ENCODE results near the gene CROCC.

The CROCC gene

GRCh38 chr1:16988210-16988609, 66.5 kb downstream of the CROCC start:
- DNase-seq = no peak

- DNase-seq = no peak
Observed at GRCh38 chr1:16989676-16990391, 68.1 kb downstream of the CROCC start.

DNA sequence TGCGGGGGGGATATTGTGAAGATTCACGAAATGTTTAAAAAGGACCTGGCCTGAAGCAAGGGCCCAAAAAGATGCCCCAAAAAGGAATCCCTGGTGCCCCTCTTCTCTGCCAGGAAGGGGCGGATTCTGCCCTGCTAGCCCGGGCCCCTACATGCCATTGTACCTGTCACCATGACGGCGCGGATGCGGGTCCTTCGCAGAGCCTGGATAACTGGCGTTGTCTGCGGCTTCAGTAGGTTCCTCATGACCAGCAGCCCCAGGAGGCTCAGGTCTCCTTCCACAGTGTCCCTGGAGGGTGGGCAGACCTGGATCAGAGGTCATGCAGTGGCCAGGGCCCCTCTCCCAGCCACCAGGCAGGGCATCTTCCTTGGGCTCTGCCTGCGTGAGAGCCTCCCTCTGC, 69.8 kb downstream of the CROCC start:
- no peak for DNase-seq

DNA sequence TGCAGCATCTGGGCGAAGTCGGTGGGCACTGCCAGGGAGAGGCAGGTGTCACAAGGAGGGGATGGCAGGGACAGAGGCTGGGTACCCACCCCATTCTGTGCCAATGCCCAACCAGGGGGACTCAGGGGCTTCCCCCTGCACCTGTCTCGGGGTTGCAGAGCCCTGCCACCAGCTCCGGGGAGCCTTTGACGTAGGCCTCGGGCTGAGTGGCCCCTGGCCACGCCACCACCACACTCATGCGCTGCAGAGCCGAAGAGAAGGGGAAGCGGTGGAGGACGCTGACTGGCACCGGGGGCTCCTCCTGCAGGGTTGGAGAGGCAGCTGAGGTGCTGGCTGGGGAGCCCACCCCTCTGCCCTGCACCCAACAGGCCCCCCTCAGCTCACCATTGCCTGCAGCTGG, 70.4 kb downstream of the CROCC start:
- no peak for DNase-seq

DNA sequence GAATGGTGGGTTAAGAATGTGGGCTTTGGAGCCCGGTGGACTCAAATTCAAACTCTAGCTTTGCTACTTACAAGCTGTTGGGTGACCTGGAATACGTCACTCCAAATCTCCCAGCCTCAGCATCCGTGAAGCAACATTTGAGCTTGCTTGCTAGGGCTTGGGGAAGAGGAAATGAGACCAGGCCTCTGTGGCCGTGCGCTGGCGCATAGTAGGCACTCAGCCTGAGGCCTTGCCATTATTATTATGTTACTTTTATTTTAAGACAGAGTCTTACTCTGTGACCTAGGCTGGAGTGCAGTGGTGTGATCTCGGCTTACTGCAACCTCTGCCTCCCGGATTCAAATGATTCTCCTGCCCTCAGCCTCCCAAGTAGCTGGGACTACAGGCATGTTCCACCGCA, 70.9 kb downstream of the CROCC start:
- DNase-seq = no peak

DNA sequence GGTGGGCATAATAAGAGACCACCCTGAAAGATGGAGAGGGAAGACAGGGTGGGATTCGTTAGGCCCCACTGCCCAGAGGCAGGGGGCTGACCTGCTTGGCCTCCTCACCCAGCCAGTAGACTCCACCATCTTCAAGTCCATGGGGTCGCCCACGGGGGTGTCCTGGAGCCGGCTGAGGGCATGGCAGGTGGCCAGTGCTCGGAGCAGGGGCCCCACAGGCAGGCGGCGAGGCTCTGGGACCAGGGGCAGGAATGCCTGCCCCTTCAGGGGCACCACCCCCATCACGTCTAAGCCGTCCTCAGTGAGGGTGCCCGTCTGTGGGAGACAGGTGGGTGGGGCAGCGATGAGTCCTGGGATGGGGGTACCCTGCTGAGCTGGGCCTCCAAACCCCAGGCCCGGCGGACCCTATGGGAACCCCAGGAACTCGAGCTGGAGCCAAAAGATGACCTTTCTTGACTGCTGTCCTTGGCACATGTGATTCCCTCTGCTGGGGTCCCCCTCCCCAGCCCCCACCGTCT, 71.8 kb downstream of the CROCC start:
- DNase-seq = no peak

GRCh38 chr1:16996845-16997244, 75.1 kb downstream of the CROCC start:
- DNase-seq = no peak

DNA sequence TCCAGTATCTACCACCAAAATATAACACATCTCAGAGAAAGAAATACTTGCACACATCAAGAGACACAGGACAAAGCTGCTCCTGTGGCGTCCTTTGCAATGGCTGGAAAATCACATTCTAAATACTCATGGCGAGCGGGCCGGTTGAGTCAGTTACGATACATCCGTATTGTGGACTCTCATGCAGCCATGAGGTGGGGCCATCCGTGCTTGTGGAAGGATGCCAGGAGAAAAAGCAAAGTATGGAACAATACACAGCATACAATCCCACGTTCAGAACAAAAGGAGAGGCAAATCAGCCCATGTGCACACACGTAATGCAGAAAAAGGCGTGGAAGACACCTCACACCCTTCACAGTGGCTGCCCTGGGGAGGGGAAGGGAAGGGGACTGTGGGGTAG, 76.9 kb downstream of the CROCC start:
- DNase-seq = no peak

GRCh38 chr1:16999863-17000262, 78.1 kb downstream of the CROCC start:
- no peak for DNase-seq

GRCh38 chr1:17001760-17002523, 80.2 kb downstream of the CROCC start:
- no peak for DNase-seq

DNA sequence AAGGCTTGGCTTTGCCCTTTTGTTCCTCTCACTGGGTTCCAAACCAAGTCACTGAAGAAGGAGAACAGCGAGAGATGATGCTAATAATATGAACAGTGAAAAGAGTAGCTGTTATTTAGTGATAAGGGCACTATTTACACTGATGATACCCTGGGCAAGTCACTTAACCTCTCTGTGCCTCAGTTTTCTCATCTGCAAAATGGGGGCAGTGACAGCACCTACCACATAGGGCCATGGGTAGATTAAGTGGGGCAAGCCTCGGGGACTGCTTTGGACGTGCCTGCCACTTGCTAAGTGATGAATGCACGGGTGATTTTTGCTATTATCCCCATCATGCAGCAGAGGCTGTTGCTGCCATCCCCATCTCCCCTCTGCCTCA, 80.8 kb downstream of the CROCC start:
- no peak for DNase-seq

DNA sequence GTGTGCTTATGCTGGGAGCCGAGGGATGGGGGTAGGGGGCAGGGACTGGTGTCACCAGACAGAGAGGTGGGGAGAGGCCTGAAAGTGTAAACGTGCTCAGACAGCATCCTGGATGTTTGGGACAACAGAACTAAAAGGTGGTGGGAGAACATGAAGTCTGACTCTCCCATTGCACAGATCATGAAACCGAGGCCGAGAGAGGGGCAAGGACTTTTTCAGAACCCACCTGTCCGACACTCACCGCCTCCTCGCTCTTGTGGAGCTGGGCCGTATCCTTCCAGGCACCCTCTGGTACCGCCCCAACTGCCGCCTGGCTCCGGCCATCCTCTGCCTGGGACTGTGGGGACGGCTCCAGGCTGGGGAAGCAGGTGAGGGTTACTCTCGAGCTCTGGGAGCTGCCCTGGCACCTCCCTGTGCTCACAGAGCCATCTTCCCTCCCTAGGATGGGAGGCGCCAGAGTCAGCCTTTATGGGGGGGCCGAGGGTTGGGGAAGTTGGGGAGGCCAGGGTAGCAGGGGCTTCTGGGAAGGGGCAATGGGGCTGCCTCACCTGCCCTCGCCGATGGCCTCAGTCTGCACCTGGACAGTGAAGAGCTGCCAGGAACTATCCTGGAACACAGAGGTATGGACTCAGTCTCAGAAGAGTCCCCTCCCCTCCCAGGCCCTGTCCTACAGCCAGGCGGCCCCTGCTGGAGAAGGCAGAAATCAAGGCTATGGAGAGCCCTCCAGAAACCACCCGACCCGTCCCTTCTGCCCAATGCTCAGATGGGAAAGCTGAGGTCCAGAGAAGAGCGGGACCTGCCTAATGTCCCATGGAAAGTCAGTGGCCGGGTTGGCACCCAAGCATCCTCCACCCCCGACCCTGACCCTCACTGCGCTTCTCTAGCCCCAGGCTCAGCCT, 83.0 kb downstream of the CROCC start:
- no peak for DNase-seq

- no peak for DNase-seq
Observed at GRCh38 chr1:17005365-17005740, 83.6 kb downstream of the CROCC start.

DNA sequence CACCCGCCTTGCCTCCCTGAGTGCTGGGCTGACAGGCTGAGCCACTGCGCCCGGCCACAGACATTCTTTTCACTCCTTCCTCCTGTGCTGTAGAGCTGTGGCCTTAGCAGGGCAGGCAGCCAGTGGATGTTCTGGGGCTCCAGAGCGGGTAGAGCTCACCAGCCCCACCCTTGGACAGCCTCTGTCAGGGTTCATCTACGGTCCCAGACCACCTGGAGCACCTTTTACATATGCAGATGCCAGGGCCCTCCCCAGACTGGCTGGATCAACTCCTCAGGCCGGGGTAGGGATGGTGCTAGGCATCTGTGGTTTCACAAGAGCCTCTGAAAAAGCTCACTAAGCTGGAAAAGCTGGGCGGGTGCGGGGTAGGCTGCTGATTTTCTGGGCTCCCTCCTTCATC, 85.4 kb downstream of the CROCC start:
- DNase-seq = no peak

DNA sequence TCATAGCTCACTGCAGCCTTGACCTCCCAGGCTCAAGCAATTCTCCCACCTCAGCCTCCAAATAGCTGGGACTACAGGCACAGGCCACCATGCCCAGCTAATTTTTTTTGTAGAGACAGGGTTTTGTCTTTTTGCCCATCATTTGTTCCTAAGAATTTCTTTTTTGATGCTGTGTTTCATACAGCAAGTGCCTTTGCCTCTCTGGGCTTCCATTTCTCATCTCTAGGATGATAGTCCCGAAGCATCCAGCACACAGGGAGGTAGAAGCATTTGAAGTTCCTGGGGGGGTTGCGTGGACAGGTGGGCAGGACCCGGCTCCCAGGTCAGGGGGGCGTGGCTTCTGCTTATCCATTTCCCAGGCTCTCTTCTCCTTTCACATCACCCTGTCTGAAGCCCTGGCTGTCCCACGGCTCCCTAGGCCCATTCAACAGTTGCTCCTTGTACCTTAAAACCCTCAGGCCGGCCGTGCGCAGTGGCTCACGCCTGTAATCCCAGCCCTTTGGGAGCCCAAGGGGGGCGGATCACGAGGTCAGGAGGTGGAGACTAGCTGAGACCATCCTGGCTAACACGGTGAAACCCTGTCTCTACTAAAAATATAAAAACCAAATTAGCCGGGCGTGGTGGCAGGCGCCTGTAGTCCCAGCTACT, 86.6 kb downstream of the CROCC start:
- DNase-seq = no peak

DNA sequence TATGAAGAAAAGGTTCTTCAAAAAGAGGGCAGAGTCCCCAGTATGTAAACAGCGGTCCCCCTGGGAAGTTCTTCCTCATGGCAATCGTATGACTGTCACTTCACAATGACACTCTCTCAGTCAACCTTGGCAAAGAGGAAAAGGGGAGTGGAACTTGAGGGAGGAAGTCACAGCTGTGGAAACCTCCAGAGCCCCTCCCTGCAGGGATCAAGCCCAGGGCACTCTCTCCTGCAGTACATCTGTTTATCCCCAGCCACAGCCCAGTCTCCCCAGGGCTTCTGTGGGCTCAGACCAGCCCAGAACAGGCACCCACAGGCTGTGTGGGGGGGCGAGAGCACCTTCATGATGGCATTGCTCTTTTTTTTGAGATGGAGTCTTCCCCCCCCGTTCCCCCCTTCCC, 88.0 kb downstream of the CROCC start:
- no peak for DNase-seq

- no peak for DNase-seq
Observed at GRCh38 chr1:17011092-17011438, 89.3 kb downstream of the CROCC start.

DNA sequence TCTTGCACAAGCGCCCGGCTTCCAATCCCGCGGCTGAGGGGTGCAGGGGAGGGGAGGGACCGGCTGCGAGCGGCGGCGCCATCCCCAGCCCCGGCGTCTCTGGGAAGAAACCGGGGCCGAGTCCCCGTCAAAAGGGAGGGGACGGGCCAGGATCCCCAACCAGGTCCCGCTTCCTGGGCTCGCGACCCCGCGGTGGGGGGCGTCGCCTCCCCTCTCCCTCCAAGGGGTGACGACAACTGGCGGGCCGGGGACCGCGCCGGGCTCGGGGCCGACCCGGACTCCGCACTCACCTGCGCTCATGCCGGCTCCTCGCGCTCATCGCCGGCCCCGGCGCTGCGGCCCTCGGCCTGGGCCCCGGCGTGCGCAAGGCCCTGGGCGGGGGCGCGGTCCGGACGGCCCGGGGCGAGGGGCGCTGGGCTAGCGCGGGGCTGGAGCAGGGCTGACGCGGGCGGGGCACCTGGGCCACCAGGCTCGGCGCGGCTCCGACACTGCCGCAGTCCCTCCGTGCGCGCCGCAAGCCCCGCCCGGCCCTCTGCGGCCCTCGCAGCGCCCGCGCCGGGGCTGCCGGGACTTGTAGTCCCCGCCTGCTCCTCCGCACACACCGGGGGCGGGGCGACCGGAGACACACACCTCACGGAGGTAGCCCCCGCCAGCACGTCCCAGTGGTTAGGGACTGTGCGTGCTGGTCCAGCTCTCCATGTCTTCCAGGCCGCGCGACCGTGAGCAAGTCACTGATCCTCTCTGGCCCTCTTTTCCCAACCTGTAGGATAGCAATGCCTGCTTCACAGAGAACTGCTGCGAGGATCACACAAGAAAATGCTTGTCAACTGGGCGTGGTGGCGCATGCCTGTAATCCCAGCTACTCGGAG, 89.9 kb downstream of the CROCC start, which contains the start of gene ATP13A2:
TSS of gene ATP13A2 (minus strand) at position 490 of the 869 bp plus-strand sequence. CDS start at position 300, 190 bp downstream.
- peak; percentile 84 to 87 for DNase-seq

GRCh38 chr1:17012775-17013490, 91.2 kb downstream of the CROCC start:
- DNase-seq = no peak

DNA sequence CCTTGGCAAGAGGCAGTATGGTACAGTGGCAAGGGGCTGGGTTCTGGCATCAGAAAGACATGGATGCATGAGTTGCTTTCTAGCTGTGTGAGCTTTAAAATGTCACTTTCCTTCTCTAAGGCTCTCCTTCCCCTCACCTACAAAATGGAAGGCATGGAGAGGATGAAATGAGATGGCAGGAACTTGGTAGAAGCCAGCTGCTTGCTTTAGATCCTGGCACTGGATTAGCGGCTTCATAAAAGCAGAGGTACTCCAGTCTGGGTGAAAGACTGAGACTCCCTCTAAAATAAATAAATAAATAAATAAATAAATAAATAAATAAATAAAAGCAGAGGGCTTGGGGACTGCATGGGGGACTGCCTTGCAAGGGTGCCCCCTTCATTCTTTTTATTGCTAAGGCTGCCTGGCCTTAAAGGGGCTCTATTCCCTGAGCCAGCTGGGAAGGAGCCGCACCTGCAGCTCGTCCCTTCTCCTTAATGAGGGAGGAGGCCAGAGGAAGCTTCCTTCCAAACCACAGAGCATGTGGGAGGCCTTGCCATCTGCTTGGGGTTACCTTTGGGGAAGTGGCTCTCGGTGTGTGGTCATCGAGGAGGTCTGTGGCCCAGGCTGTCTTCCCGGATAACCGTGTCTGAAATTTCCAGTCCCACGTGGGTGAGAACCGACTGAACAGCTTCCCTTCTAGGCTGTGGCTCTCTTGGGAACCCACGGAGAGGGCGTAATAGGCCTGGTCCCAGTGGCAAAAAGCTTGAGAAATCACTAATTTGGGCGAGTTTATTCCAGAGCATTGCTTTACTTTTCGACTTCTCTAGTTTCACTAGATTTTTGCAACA, 92.0 kb downstream of the CROCC start:
- no peak for DNase-seq

Measured in stimulated activated CD4-positive, alpha-beta T cell treated with anti-CD3 and anti-CD28 coated beads, Interleukin-2, amount 100 ng/mL, for 24 hours (primary cell).